RPMI8226 (cell line): ENCODE measurements around the gene FMN1.
A peak's percentile ranks its signal among the peaks of the same experiment; 100 is the strongest.

Experiments used
- DNase-seq: peaks from one replicate; pipeline ENCODE4 v3.0.0-alpha.2; 2015

The FMN1 gene

GRCh38 chr15:33194704-33195670, at the start of gene FMN1:
TSS of gene FMN1 (minus strand) at chr15:33194714. CDS start at chr15:33154914, 39,800 bp downstream.
- DNase-seq, result peak; percentile 72

GRCh38 chr15:33243869-33244268, 49.4 kb upstream of the FMN1 start:
- no peak for DNase-seq

- DNase-seq, result no peak
Observed at GRCh38 chr15:33243393-33243792, 48.9 kb upstream of the FMN1 start.

GRCh38 chr15:33242669-33243191, 48.2 kb upstream of the FMN1 start:
- DNase-seq, result no peak

- no peak for DNase-seq
Observed at GRCh38 chr15:33242165-33242564, 47.7 kb upstream of the FMN1 start.

- no peak for DNase-seq
Observed at GRCh38 chr15:33236841-33237509, 42.5 kb upstream of the FMN1 start.

GRCh38 chr15:33234020-33234461, 39.5 kb upstream of the FMN1 start:
- DNase-seq, result peak; percentile 32

- peak; percentile 50 for DNase-seq
Observed at GRCh38 chr15:33226559-33227181, 32.2 kb upstream of the FMN1 start.

- DNase-seq, result no peak
Observed at GRCh38 chr15:33218071-33218491, 23.6 kb upstream of the FMN1 start.

- DNase-seq, result peak; percentile 26
Observed at GRCh38 chr15:33215941-33216872, 21.7 kb upstream of the FMN1 start.

- DNase-seq, result peak; percentile 46
Observed at GRCh38 chr15:33211176-33211808, 16.8 kb upstream of the FMN1 start.

GRCh38 chr15:33209575-33210481, 15.3 kb upstream of the FMN1 start:
- DNase-seq, result no peak

- no peak for DNase-seq
Observed at GRCh38 chr15:33207646-33208045, 13.1 kb upstream of the FMN1 start.

- no peak for DNase-seq
Observed at GRCh38 chr15:33206366-33206765, 11.9 kb upstream of the FMN1 start.

- no peak for DNase-seq
Observed at GRCh38 chr15:33204926-33205325, 10.4 kb upstream of the FMN1 start.

- no peak for DNase-seq
Observed at GRCh38 chr15:33204087-33204486, 9.6 kb upstream of the FMN1 start.

GRCh38 chr15:33201491-33202231, 7.1 kb upstream of the FMN1 start:
- DNase-seq, result peak; percentile 76

- no peak for DNase-seq
Observed at GRCh38 chr15:33200903-33201302, 6.4 kb upstream of the FMN1 start.

- DNase-seq, result no peak
Observed at GRCh38 chr15:33200444-33200843, 5.9 kb upstream of the FMN1 start.

GRCh38 chr15:33198541-33198940, 4.0 kb upstream of the FMN1 start:
- no peak for DNase-seq
